ENCODE results near the gene PATL1. TPM values are rescaled to one million over a fixed set of nuclear protein-coding genes. Genes with fewer than 3 reads are reported as not detected.
"Not testable (repeated sequence)": the region's sequence is repeated elsewhere in the genome, so short reads cannot be mapped to it uniquely, and the experiment has no call there.

PATL1 gene
- total RNA-seq, 2 donors from 2014 or later = 13.2 to 22.1 TPM

DNA sequence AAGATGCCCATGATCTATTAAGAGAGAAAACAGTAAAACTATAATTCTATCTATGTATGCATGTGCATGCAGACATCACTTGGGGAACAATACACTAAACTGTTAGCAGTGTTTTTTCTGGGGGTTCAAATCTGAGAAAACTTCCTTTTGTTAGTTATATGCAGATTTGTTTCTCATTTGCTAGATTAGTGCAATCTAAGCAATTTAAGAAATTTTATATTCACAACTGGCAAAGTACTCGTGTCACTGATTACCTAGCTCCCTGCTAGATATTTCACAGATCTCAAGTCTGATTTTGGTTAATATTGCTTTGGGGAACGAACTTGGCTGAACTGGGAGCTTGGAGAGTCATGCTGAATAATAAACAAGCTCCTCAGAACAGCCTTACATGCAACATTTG lies 38.3 kb downstream of the PATL1 start:
- Histone ChIP-seq H3K27ac (no peak overlapping the region), H3K4me3 (no peak overlapping the region), H3K27me3 (no peaks in the 10 kb centered on the region), H3K36me3 (peaks cover 5% of the 10 kb centered on the region), H3K9me3 (no peaks in the 10 kb centered on the region), H3K4me1 (no peaks in the 10 kb centered on the region)
- DNase-seq (ENCODE audit: low spot score) = no peak
- TF ChIP-seq, protein P1, sequence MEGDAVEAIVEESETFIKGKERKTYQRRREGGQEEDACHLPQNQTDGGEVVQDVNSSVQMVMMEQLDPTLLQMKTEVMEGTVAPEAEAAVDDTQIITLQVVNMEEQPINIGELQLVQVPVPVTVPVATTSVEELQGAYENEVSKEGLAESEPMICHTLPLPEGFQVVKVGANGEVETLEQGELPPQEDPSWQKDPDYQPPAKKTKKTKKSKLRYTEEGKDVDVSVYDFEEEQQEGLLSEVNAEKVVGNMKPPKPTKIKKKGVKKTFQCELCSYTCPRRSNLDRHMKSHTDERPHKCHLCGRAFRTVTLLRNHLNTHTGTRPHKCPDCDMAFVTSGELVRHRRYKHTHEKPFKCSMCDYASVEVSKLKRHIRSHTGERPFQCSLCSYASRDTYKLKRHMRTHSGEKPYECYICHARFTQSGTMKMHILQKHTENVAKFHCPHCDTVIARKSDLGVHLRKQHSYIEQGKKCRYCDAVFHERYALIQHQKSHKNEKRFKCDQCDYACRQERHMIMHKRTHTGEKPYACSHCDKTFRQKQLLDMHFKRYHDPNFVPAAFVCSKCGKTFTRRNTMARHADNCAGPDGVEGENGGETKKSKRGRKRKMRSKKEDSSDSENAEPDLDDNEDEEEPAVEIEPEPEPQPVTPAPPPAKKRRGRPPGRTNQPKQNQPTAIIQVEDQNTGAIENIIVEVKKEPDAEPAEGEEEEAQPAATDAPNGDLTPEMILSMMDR (IDR thresholded peaks at IDR 0.05) = no peak

DNA sequence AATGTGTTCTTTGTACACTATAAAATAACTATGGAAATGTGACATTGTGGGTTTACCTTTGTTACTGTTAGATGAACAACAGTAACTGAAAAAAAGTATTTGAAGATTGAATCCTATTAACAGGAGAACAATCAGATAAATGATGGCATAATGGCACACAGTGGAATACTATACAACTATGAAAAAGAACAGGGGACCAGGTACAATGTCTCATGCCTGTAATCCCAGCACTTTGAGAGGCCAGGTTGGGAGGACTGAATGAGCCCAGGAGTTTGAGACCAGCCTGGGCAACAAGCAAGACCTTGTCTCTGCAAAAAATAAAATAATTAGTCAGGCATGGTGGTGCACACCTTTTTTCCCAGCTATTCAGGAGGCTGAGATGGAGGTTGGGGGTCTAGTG lies 38.8 kb downstream of the PATL1 start:
- H3K36me3 ChIP-seq = peaks cover under 1% of the 10 kb centered on the region
- H3K4me1 ChIP-seq = no peaks in the 10 kb centered on the region
- no peak overlapping the region for H3K27ac ChIP-seq
- no peaks in the 10 kb centered on the region for H3K9me3 ChIP-seq
- no peaks in the 10 kb centered on the region for H3K27me3 ChIP-seq
- TF ChIP-seq, protein P1 (IDR thresholded peaks at IDR 0.05) = no peak
- no peak overlapping the region for H3K4me3 ChIP-seq
- DNase-seq (ENCODE audit: low spot score) = no peak

DNA sequence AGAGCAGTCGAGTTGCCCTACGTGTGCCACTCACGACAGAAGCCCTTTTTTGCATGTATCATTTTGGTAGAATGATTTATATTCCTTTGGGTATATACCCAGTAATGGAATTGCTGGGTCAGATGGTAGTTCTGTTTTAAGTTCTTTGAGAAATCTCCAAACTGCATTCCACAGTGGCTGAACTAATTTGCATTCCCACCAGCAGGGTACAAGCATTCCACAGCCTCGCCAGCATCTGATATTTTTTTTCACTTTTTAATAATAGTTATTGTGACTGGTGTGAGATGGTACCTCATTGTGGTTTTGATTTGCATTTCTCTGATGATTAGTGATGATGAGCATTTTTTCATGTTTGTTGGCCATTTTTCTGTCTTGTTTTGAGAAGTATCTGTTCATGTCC lies 41.9 kb downstream of the PATL1 start:
- DNase-seq (ENCODE audit: low spot score); H3K9me3 ChIP-seq; H3K27ac ChIP-seq; H3K4me1 ChIP-seq; H3K27me3 ChIP-seq; H3K4me3 ChIP-seq; H3K36me3 ChIP-seq: not testable (repeated sequence)

DNA sequence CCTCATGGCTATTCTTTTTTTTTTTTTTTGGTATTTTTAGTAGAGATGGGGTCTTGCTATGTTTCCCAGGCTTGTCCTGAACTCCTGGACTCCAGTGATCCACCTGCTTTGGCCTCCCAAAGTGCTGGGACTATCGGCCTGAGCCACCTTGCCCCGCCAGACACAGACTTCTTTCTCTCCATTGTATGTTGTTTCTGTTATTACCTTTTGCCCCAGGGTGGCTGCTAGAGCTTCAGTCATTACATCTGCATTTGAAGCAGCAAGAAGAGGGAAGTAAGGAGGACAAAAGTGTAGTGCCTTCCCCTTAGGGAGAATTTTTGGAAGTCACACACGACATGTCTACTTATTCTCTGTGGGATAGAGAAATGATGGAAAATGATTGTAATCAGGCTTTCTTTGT lies 43.1 kb downstream of the PATL1 start:
- Histone ChIP-seq H3K36me3 (no peaks in the 10 kb centered on the region), H3K4me1 (no peaks in the 10 kb centered on the region), H3K27ac (no peak overlapping the region), H3K9me3 (no peaks in the 10 kb centered on the region), H3K27me3 (no peaks in the 10 kb centered on the region), H3K4me3 (no peak overlapping the region)
- TF ChIP-seq, protein P1 (IDR thresholded peaks at IDR 0.05) = no peak
- DNase-seq (ENCODE audit: low spot score) = no peak

DNA sequence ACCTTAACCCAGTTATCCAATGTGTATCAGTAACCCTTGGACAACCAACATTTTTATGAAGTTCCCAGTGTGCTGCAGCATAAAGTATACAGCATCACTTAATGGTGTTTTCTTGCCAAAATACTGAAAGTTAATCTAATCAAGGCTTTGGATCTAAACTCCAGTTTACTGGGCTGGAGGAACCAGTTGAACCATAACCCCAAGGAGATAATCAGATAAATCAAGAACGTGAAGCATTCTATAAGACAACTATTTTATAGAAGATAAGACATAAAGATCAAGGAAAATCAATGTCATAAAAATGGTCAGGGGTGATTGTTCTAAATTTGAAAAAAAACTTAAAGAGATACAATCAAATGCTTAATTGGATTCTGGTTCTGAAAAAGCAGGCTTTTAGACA lies 51.0 kb downstream of the PATL1 start:
- TF ChIP-seq, protein P1 (IDR thresholded peaks at IDR 0.05) = no peak

DNA sequence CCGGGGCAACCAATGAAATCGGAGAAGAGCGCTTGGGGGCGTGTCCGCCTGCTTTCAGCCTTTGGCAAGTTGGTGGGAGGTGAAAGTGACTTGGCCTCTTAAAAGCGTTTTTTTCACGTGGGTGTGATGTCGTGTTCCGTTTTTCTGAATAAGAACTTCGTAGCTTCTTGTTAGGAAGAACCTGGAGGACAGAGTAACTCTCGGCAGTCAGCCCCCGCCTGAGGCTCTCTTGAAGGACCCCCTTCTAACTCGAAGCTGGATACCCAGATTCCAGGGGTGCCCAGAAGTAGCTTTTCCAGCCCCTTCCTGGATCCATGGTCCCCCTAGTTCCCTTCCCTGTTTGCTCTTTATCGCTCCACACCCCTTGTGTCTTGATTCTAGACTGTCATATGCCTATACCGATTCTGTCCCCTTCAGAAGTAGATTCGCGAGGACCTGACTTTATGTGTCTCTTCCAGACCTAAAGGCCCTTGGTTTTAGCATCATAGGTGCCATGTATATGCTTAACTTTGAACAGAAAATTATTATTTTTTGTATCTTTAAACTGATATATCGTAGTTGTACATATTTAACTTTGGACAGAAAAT lies 52.3 kb downstream of the PATL1 start:
- Histone ChIP-seq H3K27me3 (no peaks in the 10 kb centered on the region), H3K36me3 (no peaks in the 10 kb centered on the region), H3K9me3 (no peaks in the 10 kb centered on the region), H3K4me1 (peaks cover 0 to 34% of the 10 kb centered on the region in 2 donors), H3K4me3 (peak overlapping the region; percentile 42 to 53), H3K27ac (peak overlapping the region; percentile 85 to 93)
- DNase-seq (ENCODE audit: low spot score) = no peak
- TF ChIP-seq, protein P1 (IDR thresholded peaks at IDR 0.05) = no peak

More for the DNA sequence above, 51.0 kb downstream of the PATL1 start:
- Histone ChIP-seq H3K4me3 (no peak overlapping the region), H3K27ac (no peak overlapping the region), H3K9me3 (no peaks in the 10 kb centered on the region), H3K36me3 (no peaks in the 10 kb centered on the region), H3K4me1 (peaks cover 0 to 21% of the 10 kb centered on the region in 2 donors), H3K27me3 (no peaks in the 10 kb centered on the region)
- DNase-seq (ENCODE audit: low spot score) = no peak

Measured in right atrium auricular region (tissue), 2 donors.